Activated T-helper 2 cell treated with anti-CD3 and anti-CD28 coated beads, Interferon-gamma antibody, Interleukin-2, Interleukin-4, amounts not matched to agents 10 μg/mL and 5 μg/mL and 100 μg/mL, durations not matched to agents 14 hours and 24 hours and 36 hours (primary cell): ENCODE measurements around the gene KRT27. TPM values are rescaled to one million over a fixed set of nuclear protein-coding genes. Genes with fewer than 3 reads are reported as not detected.
"Not testable (repeated sequence)": the region's sequence is repeated elsewhere in the genome, so short reads cannot be mapped to it uniquely, and the experiment has no call there.

Source experiments
- DNase-seq: peaks from one replicate; pipeline ENCODE4 v3.0.0; 2021; ENCODE audit warnings: low spot score
- H3K27ac Mint-ChIP-seq: one replicate; pipeline ENCODE4 v1.8.0; 2021; ENCODE audit warnings: mixed read lengths
- H3K27me3 Mint-ChIP-seq: one replicate; pipeline ENCODE4 v1.8.0; 2021; ENCODE audit warnings: low read depth, mixed read lengths
- H3K36me3 Mint-ChIP-seq: one replicate; pipeline ENCODE4 v1.8.0; 2021; ENCODE audit warnings: low read depth, mixed read lengths
- H3K4me1 Mint-ChIP-seq: one replicate; pipeline ENCODE4 v1.8.0; 2021; ENCODE audit warnings: low read depth, mixed read lengths
- H3K4me3 Mint-ChIP-seq: one replicate; pipeline ENCODE4 v1.8.0; 2021; ENCODE audit warnings: low read depth, mild to moderate bottlenecking, moderate library complexity, mixed read lengths
- H3K9me3 Mint-ChIP-seq: one replicate; pipeline ENCODE4 v1.8.0; 2021; ENCODE audit warnings: mixed read lengths
- intact Hi-C: fragments of 100-400 bp; cut with micrococcal nuclease; formaldehyde crosslinking; loops from one replicate; pipeline ENCODE4 v1.15.1; 2023
- total RNA-seq: library from RNA; stranded (reverse); gene quantifications from 2 replicates; pipeline ENCODE4 v1.2.3, GENCODE V29; 2022

Gene KRT27
- total RNA-seq, 1 donor from 2014 or later, result not detected

- Mint-ChIP-seq H3K36me3 (peaks cover 40% of the 10 kb centered on the region), H3K4me1 (peaks cover 26% of the 10 kb centered on the region), H3K4me3 (peak overlapping the region; percentile 96), H3K9me3 (peaks cover 5% of the 10 kb centered on the region), H3K27ac (peak overlapping the region; percentile 86), H3K27me3 (peaks cover 7% of the 10 kb centered on the region)
- peak; percentile 84 for DNase-seq
- intact Hi-C loops, result loop anchor here (5.0 kb wide), 2 partner anchors 83 to 848 kb away; no protein-coding TSS in a partner anchor
These were observed 36.6 kb upstream of the KRT27 start for GRCh38 chr17:40818733-40819527.

- Mint-ChIP-seq H3K27me3 (peaks cover 12% of the 10 kb centered on the region), H3K27ac (peak overlapping the region; percentile 86), H3K9me3 (peaks cover 5% of the 10 kb centered on the region), H3K4me1 (peaks cover 25% of the 10 kb centered on the region), H3K4me3 (peak overlapping the region; percentile 96), H3K36me3 (peaks cover 40% of the 10 kb centered on the region)
- intact Hi-C loops, result loop anchor here (5.0 kb wide), 2 partner anchors 84 to 849 kb away; no protein-coding TSS in a partner anchor
- no peak for DNase-seq
These were observed 36.0 kb upstream of the KRT27 start for GRCh38 chr17:40818343-40818732.

DNA sequence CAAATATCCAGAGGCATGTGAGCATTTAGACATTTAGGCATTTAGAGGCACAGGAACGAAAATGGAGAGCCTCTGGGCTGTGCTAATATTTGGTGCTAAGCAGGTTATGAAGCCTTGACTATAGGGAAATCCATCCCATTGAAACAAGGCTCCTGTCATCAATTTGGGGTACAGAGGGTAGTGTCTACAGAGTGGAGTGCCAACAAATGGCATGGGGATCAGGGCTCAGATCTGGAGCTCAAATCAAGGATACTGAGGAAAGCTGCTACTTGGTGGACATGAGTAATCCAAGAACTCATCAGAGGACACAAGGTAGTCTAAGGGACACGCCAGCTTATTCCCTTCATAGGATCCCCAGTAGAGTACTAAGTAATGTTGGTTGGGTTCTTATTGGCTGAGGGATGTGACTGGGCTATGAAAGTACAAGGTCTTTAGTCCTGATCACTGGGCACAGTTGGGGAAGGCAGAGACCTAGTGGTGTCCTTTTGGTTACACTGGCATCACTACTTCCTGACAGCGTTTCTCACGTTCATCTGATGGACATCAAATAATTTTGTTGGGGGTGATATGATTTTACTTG is 34.8 kb upstream of the KRT27 start:
- Mint-ChIP-seq H3K27me3 (peaks cover 20% of the 10 kb centered on the region), H3K4me1 (peaks cover 21% of the 10 kb centered on the region), H3K9me3 (peaks cover 5% of the 10 kb centered on the region), H3K4me3 (peak overlapping the region; percentile 96), H3K27ac (peak overlapping the region; percentile 34), H3K36me3 (peaks cover 37% of the 10 kb centered on the region)
- intact Hi-C loops, result loop anchor here (5.0 kb wide), 2 partner anchors 85 to 850 kb away; no protein-coding TSS in a partner anchor
- no peak for DNase-seq

- no peak overlapping the region for H3K27ac Mint-ChIP-seq
- intact Hi-C loops, result loop anchor here (5.0 kb wide), 2 partner anchors 86 to 851 kb away; no protein-coding TSS in a partner anchor
- peaks cover 5% of the 10 kb centered on the region for H3K9me3 Mint-ChIP-seq
- H3K4me1 Mint-ChIP-seq, result peaks cover 21% of the 10 kb centered on the region
- peaks cover 33% of the 10 kb centered on the region for H3K36me3 Mint-ChIP-seq
- H3K27me3 Mint-ChIP-seq, result peaks cover 26% of the 10 kb centered on the region
- no peak for DNase-seq
- H3K4me3 Mint-ChIP-seq, result no peak overlapping the region
These were observed 34.2 kb upstream of the KRT27 start for GRCh38 chr17:40816569-40816968.

GRCh38 chr17:40815381-40815780 is 33.0 kb upstream of the KRT27 start:
- Mint-ChIP-seq H3K9me3 (peaks cover 5% of the 10 kb centered on the region), H3K4me1 (peaks cover 20% of the 10 kb centered on the region), H3K27me3 (peaks cover 35% of the 10 kb centered on the region), H3K36me3 (peaks cover 32% of the 10 kb centered on the region), H3K27ac (no peak overlapping the region), H3K4me3 (no peak overlapping the region)
- intact Hi-C loops, result loop anchor here (5.0 kb wide), 2 partner anchors 87 to 852 kb away; no protein-coding TSS in a partner anchor
- DNase-seq, result no peak

DNA sequence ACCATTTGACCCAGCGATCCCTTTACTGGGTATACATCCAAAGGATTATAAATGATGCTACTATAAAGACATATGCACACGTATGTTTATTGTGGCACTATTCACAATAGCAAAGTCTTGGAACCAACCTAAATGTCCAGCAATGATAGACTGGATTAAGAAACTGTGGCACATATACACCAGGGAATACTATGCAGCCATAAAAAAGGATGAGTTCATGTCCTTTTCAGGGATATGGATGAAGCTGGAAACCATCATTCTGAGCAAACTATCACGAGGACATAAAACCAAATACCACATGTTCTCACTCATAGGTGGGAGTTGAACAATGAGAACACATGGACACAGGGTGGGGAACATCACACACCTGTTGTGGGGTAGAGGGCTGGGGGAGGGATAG is 32.3 kb upstream of the KRT27 start:
- intact Hi-C loops, result loop anchor here (5.0 kb wide), 2 partner anchors 88 to 853 kb away; no protein-coding TSS in a partner anchor

DNA sequence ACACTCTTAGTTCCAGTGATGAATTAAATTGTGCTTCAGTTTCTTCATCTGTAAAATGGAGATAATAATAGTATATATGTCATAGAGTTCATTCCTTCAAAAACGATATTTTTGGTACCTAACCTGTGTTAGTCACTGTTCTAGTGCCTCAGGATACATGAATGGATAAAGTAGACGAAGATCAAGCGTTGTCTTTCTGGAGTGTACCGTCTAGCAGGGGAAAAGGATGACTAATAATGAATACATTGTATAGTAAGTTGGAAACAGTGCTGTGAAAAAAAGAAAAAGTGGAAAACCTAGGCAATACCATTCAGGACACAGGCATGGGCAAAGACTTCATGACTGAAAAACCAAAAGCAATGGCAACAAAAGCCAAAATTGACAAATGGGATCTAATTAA is 31.5 kb upstream of the KRT27 start:
- H3K4me1 Mint-ChIP-seq, result peaks cover 12% of the 10 kb centered on the region
- H3K4me3 Mint-ChIP-seq, result no peak overlapping the region
- peaks cover 23% of the 10 kb centered on the region for H3K36me3 Mint-ChIP-seq
- intact Hi-C loops, result no loop called here
- H3K27ac Mint-ChIP-seq, result no peak overlapping the region
- H3K27me3 Mint-ChIP-seq, result peaks cover 45% of the 10 kb centered on the region
- no peak for DNase-seq
- peaks cover 5% of the 10 kb centered on the region for H3K9me3 Mint-ChIP-seq

More for the DNA sequence above, 32.3 kb upstream of the KRT27 start:
- not testable (repeated sequence) for H3K4me3 Mint-ChIP-seq, DNase-seq, H3K9me3 Mint-ChIP-seq, H3K27ac Mint-ChIP-seq
- peaks cover 14% of the 10 kb centered on the region for H3K4me1 Mint-ChIP-seq
- peaks cover 42% of the 10 kb centered on the region for H3K27me3 Mint-ChIP-seq
- H3K36me3 Mint-ChIP-seq, result peaks cover 25% of the 10 kb centered on the region

DNA sequence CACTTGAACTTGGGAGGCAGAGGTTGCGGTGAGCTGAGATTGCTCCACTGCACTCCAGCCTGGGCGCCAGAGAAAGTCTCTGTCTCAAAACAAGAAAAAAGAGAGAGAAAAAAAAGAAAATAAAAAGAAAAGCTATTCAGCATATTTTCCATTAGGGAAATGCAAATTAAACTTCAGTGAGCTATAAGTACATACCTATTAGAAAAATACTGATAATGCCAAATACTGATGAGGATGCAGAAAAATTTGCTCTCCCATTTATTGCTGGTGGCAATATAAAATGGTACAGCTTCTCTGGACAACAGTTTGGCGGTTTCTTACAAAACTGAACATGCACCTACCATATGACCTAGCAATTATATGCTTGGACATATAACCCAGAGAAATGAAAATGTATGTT is 30.3 kb upstream of the KRT27 start:
- Mint-ChIP-seq H3K4me1 (peaks cover 7% of the 10 kb centered on the region), H3K9me3 (peaks cover 5% of the 10 kb centered on the region), H3K36me3 (peaks cover 13% of the 10 kb centered on the region), H3K4me3 (no peak overlapping the region), H3K27me3 (peaks cover 48% of the 10 kb centered on the region), H3K27ac (no peak overlapping the region)
- DNase-seq, result no peak
- intact Hi-C loops, result no loop called here

GRCh38 chr17:40810494-40810893 is 28.1 kb upstream of the KRT27 start:
- no peak overlapping the region for H3K4me3 Mint-ChIP-seq
- intact Hi-C loops, result no loop called here
- DNase-seq, result no peak
- H3K27ac Mint-ChIP-seq, result no peak overlapping the region
- H3K9me3 Mint-ChIP-seq, result peaks cover 5% of the 10 kb centered on the region
- H3K36me3 Mint-ChIP-seq, result no peaks in the 10 kb centered on the region
- H3K27me3 Mint-ChIP-seq, result peaks cover 62% of the 10 kb centered on the region
- no peaks in the 10 kb centered on the region for H3K4me1 Mint-ChIP-seq

- Mint-ChIP-seq H3K27ac (no peak overlapping the region), H3K27me3 (peaks cover 68% of the 10 kb centered on the region), H3K36me3 (no peaks in the 10 kb centered on the region), H3K4me1 (no peaks in the 10 kb centered on the region), H3K4me3 (no peak overlapping the region), H3K9me3 (peaks cover 5% of the 10 kb centered on the region)
- no peak for DNase-seq
- intact Hi-C loops, result no loop called here
These were observed 27.5 kb upstream of the KRT27 start for GRCh38 chr17:40809721-40810421.

- peaks cover 47% of the 10 kb centered on the region for H3K27me3 Mint-ChIP-seq
- intact Hi-C loops, result no loop called here
- H3K27ac Mint-ChIP-seq, result no peak overlapping the region
- no peaks in the 10 kb centered on the region for H3K9me3 Mint-ChIP-seq
- H3K36me3 Mint-ChIP-seq, result no peaks in the 10 kb centered on the region
- H3K4me1 Mint-ChIP-seq, result peaks cover 3% of the 10 kb centered on the region
- no peak overlapping the region for H3K4me3 Mint-ChIP-seq
- no peak for DNase-seq
These were observed 23.8 kb upstream of the KRT27 start for GRCh38 chr17:40806131-40806530.

DNA sequence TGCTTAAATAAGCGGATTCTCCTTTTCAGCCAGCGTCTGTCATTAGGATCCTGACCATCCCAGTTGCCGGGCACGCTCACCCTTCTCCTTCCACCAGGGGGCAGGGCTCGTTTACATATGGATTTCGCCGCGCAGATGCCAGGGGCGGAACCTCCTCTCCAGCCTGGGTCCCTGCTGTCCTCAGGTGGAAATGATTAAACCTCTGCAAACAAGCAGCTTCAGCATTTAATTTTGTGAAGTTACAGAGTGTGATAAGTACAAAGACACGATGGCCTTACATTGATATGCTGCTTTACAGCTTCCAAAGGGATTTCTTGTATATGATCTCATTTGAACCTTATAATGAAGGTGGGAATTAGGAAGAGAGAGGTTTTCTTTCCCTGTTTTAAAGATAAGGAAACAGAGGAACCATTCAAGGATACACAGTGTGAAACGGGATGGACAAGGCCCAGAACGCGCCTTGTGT is 21.3 kb upstream of the KRT27 start:
- intact Hi-C loops, result loop anchor here (5.0 kb wide), 1 partner anchor 859 kb away; no protein-coding TSS in a partner anchor
- DNase-seq, result peak; percentile 62
- H3K4me3 Mint-ChIP-seq, result no peak overlapping the region
- H3K27ac Mint-ChIP-seq, result no peak overlapping the region
- no peaks in the 10 kb centered on the region for H3K36me3 Mint-ChIP-seq
- H3K4me1 Mint-ChIP-seq, result peaks cover 3% of the 10 kb centered on the region
- H3K27me3 Mint-ChIP-seq, result peaks cover 36% of the 10 kb centered on the region
- H3K9me3 Mint-ChIP-seq, result no peaks in the 10 kb centered on the region
